Superior temporal gyrus (tissue), 1 donor: Measurements from ENCODE around the gene CCDC137.

ENCODE experiments used
- DNase-seq: peaks from one replicate; pipeline ENCODE4 v3.0.0-alpha.2; 2016; ENCODE audit errors: extremely low spot score

CCDC137 gene

DNA sequence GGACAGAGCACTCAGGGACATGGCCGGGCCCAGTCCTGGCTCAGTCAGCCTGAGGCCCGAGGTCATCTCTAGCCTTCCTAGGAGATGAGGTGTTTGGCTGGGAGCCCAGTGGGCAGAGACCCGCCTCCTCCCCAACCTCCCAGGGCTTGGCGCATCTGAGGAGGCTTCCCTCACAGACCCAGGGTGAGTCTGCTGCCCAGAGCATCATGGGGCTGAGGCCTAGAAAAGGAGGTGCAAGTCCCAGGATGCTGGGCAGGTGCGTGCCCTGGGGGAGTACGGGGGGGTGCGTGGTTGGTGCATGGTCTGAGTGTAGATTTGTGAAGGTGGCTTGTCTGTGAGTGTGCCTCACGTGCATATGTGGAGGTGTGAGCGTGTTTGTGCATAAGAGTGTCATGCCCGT lies 14.8 kb upstream of the CCDC137 start:
- DNase-seq, result no peak

DNA sequence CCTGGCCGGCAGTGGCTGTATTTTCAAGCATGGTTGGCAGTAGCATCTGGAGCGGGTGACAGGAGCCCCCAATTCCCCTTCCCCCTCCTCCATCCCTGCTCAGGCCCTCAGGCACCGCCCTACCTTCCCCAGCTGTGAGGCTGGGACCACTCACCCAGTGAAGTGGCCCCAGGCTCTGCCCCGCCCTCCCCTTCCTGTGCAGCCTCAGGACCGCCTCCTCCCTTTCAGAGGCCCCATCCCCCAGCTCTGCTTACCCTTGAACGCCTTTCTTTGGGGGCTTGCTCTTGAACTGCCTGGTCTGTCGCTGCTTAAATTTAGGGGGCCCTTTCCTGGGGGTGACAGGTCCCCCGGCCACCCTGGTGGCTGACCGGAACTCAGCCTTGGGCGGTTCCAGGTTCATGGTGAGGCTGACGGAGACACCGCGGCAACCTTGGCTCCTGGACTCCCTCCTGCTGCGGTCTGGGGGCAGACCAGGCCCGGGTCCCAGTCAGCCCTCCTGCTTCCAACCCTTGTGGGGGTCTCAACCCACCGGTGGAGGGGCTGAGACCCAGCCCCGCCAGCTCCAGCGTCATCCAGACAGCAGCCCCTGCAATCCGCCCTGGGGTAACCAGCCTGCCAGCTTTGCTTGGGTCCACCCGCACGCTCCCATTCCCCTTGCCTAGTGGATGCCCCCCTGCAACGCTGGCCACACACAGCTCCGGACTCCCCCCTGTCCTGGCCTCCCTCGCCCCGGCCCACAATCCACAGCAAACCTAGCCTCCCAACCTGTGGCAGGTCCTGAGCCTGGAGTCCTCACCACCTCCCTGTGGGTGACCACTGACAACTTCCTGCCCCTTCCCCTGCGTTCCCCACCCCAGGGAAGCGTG lies 13.4 kb upstream of the CCDC137 start:
- no peak for DNase-seq

DNA sequence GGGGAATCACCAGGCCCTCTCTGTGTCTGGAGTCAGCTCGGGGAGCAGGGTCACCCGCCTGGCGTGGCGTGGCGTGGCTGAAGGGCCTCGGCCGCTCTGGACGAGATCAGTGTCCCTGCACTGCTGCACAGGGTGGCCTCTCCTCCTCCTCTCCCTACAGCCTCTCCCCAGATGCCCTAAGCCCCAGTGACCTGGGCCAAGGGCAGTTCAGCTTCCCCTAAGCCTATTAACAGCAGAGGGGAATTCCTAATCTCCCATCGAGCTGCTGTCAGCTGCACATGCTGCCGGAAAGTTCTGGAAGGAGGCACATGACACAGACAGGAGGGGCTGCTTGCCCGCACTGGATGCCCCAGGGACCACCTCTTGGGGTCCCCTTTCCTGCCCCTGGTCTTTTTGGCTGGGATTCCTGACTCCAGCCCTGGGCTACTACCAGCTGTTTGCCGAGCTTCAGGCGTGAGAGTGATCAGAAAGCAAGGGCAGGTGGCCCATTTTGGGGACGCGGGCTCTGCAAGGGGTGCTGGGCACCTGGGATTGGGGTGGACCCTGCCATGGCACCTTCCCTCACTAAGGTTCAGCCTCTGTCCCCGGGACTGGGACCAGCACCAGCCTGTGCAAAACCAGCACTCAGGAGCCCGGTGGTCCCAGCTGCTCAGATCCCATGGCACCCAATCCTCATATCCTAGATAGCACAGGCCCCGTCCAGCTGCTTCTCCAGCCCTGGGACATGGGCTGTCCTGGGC lies 11.0 kb upstream of the CCDC137 start:
- DNase-seq, result no peak

DNA sequence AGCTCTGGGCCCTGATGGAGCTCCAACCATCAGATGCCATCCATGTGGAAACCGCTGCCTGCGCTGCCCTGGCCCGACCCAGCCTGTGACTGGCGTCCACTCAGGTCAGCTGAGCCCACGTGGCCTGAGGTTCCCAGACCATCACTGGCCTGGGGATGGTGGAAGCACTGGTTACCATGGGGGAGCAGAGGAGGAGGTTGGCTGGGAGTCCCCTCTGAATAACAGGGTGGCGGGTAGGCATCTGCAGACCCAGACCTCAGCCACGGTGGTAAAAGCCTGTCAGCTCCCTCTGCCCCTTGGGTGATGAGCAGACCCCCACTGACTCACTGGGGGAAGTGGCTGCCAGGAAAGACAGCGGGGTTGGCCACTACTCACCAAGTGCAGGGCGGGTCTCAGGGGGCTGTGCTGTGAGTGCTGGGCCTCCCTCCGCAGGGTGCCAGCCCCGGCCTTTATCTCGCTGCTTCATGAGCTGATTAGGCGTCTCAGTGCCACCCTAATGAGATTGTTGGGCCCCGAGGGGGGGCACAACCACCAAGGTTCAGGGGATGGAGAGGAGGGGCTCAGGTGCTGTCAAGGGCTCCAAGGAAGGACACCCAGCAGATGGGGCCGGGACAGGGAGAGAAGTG lies 10.3 kb upstream of the CCDC137 start, which contains the start of gene PDE6G:
Gene PDE6G, minus strand, starts transcription at position 425 of the 626 bp plus-strand sequence. CDS start 3,237 bp downstream, outside the sequence.
- no peak for DNase-seq

DNA sequence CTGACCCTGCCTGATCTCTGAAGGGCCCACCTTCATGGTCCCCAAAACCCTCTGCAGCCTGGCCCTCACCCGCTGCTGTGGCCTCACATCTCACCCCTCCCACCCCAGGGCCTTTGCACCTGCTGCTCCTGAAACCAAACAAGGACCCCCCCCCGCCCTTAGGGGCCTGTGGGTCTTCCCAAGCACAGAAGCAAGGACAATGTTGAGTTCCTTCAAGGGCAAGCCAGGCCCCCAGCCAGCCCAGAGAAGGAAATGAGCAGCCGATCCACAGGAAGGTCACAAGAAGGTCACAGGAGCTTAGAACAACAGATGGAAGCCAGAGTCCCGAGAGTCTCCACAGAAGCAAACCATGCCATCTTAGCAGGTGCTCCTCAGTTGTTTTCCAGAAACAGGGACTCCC lies 9.7 kb upstream of the CCDC137 start:
- DNase-seq, result no peak

DNA sequence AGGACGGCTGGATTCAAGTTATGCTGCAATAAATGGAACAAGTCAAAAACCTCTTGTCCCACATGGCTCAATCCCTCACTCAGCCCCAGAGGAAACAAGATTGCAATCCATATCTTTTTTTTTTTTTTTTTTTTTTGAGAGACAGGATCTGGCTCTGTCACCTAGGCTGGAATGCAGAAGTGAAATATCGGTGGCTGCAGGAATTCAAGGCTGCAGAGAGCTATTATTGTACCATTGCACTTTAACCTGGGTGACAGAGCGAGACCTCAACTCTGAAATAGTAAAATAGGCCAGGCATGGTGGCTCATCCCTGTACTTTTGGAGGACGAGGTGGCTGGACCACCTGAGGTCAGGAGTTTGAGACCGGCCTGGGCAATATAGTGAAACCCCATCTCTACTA lies 7.5 kb upstream of the CCDC137 start:
- DNase-seq, result no peak

DNA sequence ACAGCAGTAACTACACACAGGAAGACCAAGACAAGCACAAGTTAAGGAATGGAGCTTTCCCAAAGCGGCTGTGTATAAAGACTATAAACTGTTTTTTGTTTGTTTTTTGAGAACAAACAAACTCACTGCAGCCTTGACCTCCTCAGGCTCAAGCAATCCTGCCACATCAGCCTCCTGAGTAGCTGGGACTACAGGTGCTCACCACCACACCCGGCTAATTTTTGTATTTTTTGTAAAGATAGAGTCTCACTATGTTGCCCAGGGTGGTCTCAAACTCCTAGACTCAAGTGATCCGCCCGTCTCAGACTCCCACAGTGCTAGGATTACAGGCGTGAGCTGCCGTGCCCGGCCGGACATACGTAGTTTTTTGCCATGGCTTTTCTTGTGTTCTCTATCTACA lies 6.1 kb upstream of the CCDC137 start:
- DNase-seq, result no peak

DNA sequence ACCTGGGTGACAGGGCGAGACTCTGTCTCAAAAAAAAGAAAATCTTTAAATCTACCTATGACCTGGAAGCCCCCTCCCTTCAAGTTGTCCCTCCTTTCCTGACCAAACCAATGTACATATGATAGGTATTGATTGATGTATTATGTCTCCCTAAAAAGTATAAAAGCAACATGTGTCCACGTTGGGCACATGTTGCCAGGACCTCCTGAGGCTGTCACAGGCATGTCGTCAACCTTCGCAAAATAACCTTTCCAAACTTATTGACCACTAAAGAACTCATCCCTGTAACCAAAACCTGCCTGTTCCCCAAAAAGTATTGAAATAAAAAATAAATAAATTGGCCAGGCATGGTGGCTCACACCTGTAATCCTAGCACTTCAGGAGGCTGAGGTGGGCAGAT lies 4.5 kb upstream of the CCDC137 start:
- DNase-seq, result no peak

DNA sequence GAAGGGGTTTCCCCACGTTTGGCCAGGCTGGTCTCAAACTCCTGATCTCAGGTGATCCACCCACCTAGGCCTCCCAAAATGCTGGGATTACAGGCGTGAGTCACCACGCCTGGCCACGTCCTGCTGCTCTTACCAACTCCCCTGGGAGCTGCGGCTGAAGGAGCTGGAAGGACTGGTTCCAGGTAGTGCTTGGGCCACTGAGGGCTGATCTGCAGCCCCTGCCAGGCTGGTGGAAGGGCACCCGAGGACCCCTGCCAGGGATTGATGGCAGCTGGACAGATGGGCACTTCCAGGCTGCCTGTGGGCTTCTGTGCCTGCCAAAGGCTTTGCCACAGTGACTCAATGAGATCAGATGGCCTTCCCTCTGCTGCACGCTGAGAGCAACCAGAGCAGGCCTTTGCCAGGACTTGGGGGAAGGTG lies 2.5 kb upstream of the CCDC137 start:
- DNase-seq, result no peak

DNA sequence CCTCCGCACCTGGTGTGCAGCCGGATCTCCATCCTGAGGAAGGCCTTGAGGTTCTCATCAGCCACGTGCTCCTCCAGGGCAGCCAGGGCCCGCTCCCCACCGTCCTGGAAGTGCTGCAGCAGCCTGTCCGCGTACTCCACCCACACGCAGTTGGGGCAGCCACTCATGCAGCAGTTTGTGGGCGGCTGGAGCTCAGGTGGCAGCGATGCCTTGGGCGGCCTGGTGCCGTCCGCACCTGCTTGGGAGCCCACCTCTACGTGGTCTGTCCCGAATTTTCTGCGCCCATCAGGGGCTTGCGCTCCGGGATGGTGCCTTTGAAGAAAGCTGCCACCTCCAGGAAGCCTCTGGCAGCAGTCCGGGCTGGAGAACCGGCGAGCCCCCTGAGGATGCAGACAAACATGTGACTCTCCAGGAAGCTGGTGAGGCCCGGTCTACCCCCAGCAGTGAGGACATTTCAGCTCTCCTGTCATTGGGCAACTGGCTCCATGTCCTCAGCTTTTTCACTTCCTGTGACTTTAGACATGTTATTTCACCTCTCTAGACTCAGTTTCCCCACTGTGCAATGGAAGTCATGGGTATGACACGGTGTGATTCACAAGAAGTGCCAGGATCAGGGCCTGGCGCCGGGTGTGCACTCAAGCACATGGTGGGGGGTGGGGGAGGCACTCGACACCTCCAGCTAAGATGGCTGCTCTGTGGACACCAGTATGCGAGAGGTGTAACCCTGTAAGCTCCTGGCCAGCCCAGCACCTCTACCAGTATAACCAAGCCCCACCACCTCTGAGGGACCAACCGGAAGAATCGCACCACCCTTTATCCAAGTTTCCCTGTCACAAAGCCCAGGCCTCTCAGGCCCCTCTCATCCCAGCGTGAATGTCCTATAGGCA lies 1.1 kb upstream of the CCDC137 start:
- DNase-seq, result no peak

DNA sequence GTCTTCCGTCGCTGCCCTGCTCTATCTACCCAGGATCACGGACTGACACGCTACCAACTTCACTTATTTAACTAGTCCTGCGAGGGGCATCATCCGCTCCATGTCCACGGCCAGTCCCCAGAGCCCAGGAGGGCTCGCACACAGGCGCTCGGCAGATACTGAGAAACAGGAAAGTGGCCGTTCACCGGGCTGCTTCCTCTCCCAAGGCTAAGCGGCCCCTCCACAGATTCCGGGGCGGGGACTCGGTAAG lies 520 bp upstream of the CCDC137 start:
- no peak for DNase-seq

DNA sequence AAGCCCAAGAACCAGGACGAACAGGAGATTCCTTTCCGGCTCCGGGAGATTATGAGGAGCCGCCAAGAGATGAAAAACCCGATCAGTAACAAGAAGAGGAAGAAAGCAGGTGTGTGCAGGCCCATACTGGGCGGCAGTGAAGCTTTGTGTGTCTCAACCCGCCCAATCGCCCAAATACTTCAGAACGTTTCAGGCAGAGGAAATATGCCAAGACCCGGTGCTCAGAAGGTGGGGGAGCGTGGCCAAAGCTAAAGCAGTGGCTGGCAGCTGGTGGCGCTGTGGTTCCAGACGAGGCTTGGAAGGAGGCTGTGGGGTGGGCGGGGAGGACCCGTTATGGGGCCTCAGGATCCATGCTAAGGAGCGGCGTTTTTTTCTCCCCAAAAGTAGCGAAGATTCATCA lies 1.2 kb downstream of the CCDC137 start:
- no peak for DNase-seq

DNA sequence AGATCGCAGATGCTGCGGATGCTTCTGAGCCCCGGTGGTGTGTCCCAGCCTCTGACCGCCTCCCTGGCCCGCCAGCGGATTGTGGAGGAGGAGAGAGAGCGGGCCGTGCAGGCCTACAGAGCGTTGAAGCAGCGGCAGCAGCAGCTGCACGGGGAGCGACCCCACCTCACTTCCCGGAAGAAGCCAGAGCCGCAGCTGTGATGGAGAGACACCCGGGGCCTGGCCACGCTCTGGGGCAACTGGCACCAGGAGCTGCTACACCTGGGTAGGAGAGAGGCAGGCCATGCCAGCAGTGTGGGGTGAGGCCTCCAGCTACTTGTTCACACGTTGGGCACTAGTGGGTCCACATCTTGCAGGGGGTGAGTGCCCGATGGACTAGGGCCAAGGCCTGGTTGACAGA lies 6.0 kb downstream of the CCDC137 start:
- DNase-seq, result no peak

DNA sequence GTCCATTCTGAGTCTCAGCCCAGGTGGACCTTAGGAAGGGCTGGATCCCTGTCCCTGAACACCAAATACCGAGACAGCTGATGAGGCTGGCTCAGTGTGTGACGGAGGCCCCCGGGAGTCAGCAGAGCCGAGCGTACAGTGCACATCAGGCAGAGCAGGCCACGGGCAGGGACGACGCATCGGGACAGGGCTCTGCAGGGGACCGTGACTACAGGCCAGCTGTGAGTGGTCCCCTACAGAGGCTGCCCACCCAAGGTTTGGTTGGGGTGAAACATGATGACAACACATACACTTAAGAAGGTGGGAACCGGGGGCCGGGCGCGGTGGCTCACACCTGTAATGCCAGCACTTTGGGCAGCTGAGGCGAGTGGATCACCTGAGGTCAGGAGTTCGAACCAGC lies 6.4 kb downstream of the CCDC137 start:
- DNase-seq, result no peak

DNA sequence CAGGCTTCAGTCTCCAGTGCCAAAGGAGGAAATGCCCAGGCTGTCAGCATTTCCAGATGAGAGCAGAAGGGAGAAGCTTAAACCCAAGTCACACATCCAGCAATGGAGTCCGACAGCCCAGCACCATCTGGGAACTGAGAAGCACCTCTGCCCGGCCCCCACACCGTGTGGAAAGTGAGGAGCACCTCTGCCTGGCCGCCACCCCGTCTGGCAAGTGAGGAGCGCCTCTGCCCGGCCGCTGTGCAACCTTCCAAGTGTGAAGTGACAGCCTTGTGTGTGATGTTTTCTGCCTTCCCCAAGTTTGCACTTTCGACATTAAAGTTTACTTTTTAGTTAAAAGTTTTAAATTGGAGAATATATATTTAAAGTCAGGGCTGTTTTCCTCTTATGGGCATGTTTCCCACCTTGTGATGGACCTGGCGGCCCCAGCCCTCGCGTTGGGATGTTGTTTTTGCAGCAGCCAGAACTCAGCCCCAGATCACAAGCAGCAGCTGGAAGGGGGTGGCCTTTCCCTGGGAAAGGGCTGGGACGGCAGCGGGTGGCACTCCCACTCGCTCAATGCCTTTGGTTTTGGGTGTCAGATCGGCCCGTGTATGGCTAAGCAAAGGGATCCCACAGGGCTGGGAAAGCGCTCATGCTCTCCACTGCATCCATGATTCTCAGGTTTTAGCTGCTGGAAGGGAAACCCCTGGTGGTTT lies 7.2 kb downstream of the CCDC137 start:
- no peak for DNase-seq

DNA sequence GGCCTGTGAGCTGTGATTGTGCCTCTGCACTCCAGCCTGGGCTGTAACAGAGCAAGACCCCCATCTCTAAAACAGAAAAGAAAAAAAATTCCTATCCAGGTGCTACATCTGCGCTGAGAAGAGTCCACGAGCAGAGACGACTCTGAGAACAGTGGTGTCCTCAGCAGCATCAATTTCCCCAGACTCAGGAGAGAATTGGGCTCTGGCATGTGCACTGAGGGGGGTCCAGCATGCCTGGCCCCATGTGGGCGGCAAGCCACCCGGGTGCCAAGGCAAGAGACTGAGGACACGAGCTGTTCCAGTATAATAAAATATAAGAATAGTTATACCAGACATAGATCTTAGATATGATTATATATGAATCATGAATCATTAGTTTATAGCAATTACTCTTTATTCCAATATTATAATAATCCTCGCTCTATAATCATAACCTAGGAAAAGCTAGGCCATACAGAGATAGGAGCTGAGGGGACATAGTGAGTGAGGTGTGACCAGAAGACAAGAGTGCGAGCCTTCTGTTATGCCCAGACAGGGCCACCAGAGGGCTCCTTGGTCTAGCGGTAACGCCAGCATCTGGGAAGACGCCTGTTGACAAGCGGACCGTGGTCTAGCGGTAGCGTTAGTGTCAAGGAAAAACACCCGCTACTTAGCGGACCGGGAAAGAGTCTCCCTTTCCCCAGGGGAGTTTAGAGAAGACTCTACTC lies 9.1 kb downstream of the CCDC137 start:
- DNase-seq, result peak; percentile 29

DNA sequence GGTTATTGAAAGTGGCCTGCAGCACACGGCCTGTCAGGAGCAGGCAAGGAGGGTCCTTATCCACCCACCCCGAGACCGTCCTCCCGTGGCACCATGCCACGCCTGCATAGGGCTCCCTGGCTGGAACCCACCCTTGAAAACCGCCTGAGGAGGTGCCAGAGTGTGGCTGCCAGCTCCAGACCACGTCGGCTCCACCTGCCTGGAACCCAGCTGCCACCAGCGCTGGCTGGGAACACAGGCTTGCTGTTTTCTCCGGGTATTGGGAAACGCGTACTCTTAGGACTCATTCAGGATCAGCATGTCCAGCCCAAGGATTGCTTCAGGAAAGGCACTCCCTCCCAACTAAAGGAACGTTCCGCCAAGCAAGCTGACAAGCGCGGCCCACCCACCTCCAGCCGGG lies 10.4 kb downstream of the CCDC137 start:
- DNase-seq, result no peak

DNA sequence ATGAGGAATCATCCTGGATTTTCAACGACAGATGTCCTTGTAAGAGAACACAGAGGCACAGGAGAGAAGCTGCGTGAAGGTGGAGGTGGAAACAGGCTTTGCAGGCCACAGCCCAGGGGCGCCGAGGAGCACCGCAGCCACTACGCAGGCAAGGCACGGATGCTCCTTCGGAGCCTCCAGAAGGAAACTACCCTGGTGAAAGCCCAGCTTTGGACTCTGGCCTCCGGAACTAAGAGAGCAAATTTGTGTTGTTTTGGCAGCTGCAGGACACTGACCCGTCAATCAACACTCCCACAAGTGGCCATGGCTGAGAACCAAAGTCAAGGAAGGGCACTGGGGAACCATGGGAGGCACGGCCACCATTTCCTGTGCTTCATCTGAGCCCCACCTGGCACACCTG lies 13.6 kb downstream of the CCDC137 start:
- DNase-seq, result no peak

DNA sequence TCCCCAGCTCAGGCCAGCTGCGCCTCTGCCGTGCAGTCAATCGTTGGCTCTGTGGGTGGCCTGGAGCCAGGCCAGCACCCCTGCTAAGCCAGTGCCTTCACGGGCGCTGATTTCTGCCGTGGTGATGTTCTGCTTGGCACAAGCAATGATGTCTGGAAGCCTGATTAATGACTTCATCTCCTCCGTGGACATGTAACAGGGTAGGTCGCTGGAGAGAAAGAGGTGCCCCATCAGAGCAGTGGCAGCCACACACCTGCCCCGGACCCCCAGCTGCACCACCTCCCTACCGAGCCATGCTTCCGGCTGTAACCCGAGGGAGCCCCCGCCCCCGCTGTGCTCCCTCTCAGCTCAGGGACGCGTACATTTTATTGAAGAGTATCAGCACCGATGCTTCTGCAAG lies 15.1 kb downstream of the CCDC137 start:
- no peak for DNase-seq

DNA sequence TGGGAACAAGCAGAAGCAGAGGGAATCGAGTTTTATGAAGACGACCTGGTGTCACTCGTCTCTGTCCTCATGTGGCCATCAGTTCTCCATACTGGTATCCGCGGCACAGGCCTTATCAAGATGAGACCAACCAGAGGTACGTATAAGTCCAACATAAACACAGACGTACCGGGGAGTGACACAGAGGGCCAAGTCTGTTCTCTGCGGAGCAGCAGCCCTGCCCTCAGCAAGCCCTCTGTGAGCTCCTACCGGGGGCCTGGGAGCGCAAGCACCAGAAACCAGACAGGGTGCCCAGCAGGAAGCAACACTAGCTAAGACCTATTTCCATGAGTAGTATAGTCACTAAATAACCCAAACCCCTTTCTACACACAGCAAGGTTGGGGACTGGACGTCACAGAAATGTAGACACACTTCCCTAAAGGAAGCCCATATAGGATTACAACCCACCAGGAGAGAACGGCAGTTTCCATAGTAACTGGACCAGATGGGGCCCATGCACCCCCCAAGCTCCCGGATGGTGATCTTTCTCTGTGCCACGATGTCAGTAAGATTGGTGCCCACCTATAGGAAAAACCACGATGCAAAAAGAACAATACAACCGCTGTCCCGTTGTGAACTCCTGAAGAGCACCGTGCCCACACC lies 16.1 kb downstream of the CCDC137 start:
- no peak for DNase-seq
